CD4-positive, CD25-positive, alpha-beta regulatory T cell (primary cell): ENCODE measurements around the gene SERPINE2. TPM values are rescaled to one million over a fixed set of nuclear protein-coding genes. Genes with fewer than 3 reads are reported as not detected.

ENCODE experiments used
- ATAC-seq, 2 donors: fragments of 150-1000 bp; cut with Tn5 transposase; one replicate each; pipeline ENCODE4 v1.10.0; 2021; ENCODE audit warnings: low read depth in 2 of 2, moderate number of reproducible peaks in 2 of 2, moderate library complexity in 1 of 2
- DNase-seq, 3 donors: peaks; one replicate each; pipeline versions ENCODE4 v3.0.0 to v3.0.0-alpha.2; 2012 to 2022; ENCODE audit warnings: mixed read lengths in 1 of 3
- H3K27ac ChIP-seq: one replicate; pipeline ENCODE4 v1.7.0; 2013; ENCODE audit warnings: mild to moderate bottlenecking, low read length; ENCODE audit not compliant: insufficient read depth, poor library complexity, severe bottlenecking
- H3K27me3 ChIP-seq: one replicate; pipeline ENCODE4 v1.7.0; 2013; ENCODE audit warnings: low read length; ENCODE audit not compliant: control insufficient read depth, insufficient read depth
- H3K36me3 ChIP-seq: one replicate; pipeline ENCODE4 v1.7.0; 2013; ENCODE audit warnings: mild to moderate bottlenecking, low read length, moderate library complexity; ENCODE audit not compliant: control insufficient read depth, insufficient read depth
- H3K4me1 ChIP-seq: 2 replicates; pipeline ENCODE4 v1.7.0; 2013; ENCODE audit warnings: mild to moderate bottlenecking, low read length; ENCODE audit not compliant: insufficient read depth, control insufficient read depth, poor library complexity, severe bottlenecking
- H3K4me3 ChIP-seq: one replicate; pipeline ENCODE4 v1.7.0; 2013; ENCODE audit warnings: low read depth, mild to moderate bottlenecking, low read length, moderate library complexity
- H3K9me3 ChIP-seq, 2 experiments: 1 replicate in 1 of 2; 2 replicates in 1 of 2; pipeline ENCODE4 v1.7.0; 2013; ENCODE audit warnings: low read length in 2 of 2, mild to moderate bottlenecking in 1 of 2, moderate library complexity in 1 of 2; ENCODE audit not compliant: control insufficient read depth in 2 of 2
- H3K27ac Mint-ChIP-seq, 3 donors: one replicate each; pipeline ENCODE4 v1.8.0; 2020 to 2022; ENCODE audit warnings: mild to moderate bottlenecking in 3 of 3, mixed read lengths in 3 of 3, moderate library complexity in 2 of 3
- H3K27me3 Mint-ChIP-seq: one replicate; pipeline ENCODE4 v1.8.0; 2022; ENCODE audit warnings: mild to moderate bottlenecking, mixed read lengths
- H3K36me3 Mint-ChIP-seq: one replicate; pipeline ENCODE4 v1.8.0; 2020; ENCODE audit warnings: mixed read lengths
- H3K4me1 Mint-ChIP-seq, 4 donors: one replicate each; pipeline ENCODE4 v1.8.0; 2020 to 2022; ENCODE audit warnings: mixed read lengths in 4 of 4, mild to moderate bottlenecking in 1 of 4
- H3K4me3 Mint-ChIP-seq, 4 donors: one replicate each; pipeline ENCODE4 v1.8.0; 2020 to 2022; ENCODE audit warnings: mild to moderate bottlenecking in 4 of 4, mixed read lengths in 4 of 4, moderate library complexity in 3 of 4
- H3K9me3 Mint-ChIP-seq, 7 donors: one replicate each; pipeline ENCODE4 v1.8.0; 2020 to 2022; ENCODE audit warnings: mixed read lengths in 7 of 7, mild to moderate bottlenecking in 3 of 7, moderate library complexity in 2 of 7
- polyA plus RNA-seq, 4 donors: library from polyadenylated mRNA; unstranded; fragments of 300-500 nt; fragmentation: Illumina TruSeq; gene quantifications; one replicate each; pipeline ENCODE4 v1.2.3, GENCODE V29; 2021
- total RNA-seq: library from RNA; stranded (reverse); gene quantifications from one replicate; pipeline ENCODE4 v1.2.3, GENCODE V29; 2022

SERPINE2 gene
- total and polyA plus RNA-seq, 5 donors from 2014 or later, result 0.85 to 1.8 (median 1.5) TPM

GRCh38 chr2:224060783-224061482 lies 21.8 kb upstream of the SERPINE2 start:
- no peak for DNase-seq
- peaks cover 6% of the 10 kb centered on the region for H3K27me3 ChIP-seq
- no peak overlapping the region for H3K4me3 ChIP-seq
- no peaks in the 10 kb centered on the region for H3K4me1 Mint-ChIP-seq
- H3K36me3 ChIP-seq, result no peaks in the 10 kb centered on the region
- no peak overlapping the region for H3K4me3 Mint-ChIP-seq
- no peak overlapping the region for H3K27ac ChIP-seq
- peaks cover 14% of the 10 kb centered on the region for H3K27me3 Mint-ChIP-seq
- peaks cover 0 to 2% (median 0%) of the 10 kb centered on the region in 7 donors for H3K9me3 Mint-ChIP-seq
- no peaks in the 10 kb centered on the region for H3K4me1 ChIP-seq
- ATAC-seq, result no peak
- H3K27ac Mint-ChIP-seq, result no peak overlapping the region
- no peaks in the 10 kb centered on the region for H3K9me3 ChIP-seq
- H3K36me3 Mint-ChIP-seq, result no peaks in the 10 kb centered on the region

GRCh38 chr2:224059178-224059577 lies 20.1 kb upstream of the SERPINE2 start:
- H3K4me1 ChIP-seq, result no peaks in the 10 kb centered on the region
- H3K27me3 Mint-ChIP-seq, result peaks cover 14% of the 10 kb centered on the region
- no peaks in the 10 kb centered on the region for H3K36me3 ChIP-seq
- H3K4me1 Mint-ChIP-seq, result no peaks in the 10 kb centered on the region
- H3K27ac ChIP-seq, result no peak overlapping the region
- no peak overlapping the region for H3K27ac Mint-ChIP-seq
- ATAC-seq (no peak), DNase-seq (no peak)
- H3K9me3 Mint-ChIP-seq, result peaks cover 0 to 1% (median 0%) of the 10 kb centered on the region in 7 donors
- no peaks in the 10 kb centered on the region for H3K9me3 ChIP-seq
- no peak overlapping the region for H3K4me3 ChIP-seq
- H3K4me3 Mint-ChIP-seq, result no peak overlapping the region
- peaks cover 3% of the 10 kb centered on the region for H3K27me3 ChIP-seq
- no peaks in the 10 kb centered on the region for H3K36me3 Mint-ChIP-seq

GRCh38 chr2:224058048-224058775 lies 19.1 kb upstream of the SERPINE2 start:
- H3K4me1 ChIP-seq, result no peaks in the 10 kb centered on the region
- peaks cover 5% of the 10 kb centered on the region for H3K27me3 ChIP-seq
- no peak overlapping the region for H3K27ac Mint-ChIP-seq
- H3K36me3 Mint-ChIP-seq, result no peaks in the 10 kb centered on the region
- DNase-seq (no peak), ATAC-seq (no peak)
- H3K36me3 ChIP-seq, result no peaks in the 10 kb centered on the region
- H3K9me3 Mint-ChIP-seq, result peaks cover 0 to 1% (median 0%) of the 10 kb centered on the region in 7 donors
- peaks cover 22% of the 10 kb centered on the region for H3K27me3 Mint-ChIP-seq
- no peak overlapping the region for H3K4me3 Mint-ChIP-seq
- no peaks in the 10 kb centered on the region for H3K9me3 ChIP-seq
- H3K4me1 Mint-ChIP-seq, result no peaks in the 10 kb centered on the region
- H3K27ac ChIP-seq, result no peak overlapping the region
- H3K4me3 ChIP-seq, result no peak overlapping the region

GRCh38 chr2:224056889-224057288 lies 17.8 kb upstream of the SERPINE2 start:
- no peaks in the 10 kb centered on the region for H3K4me1 ChIP-seq
- ATAC-seq (no peak), DNase-seq (no peak)
- H3K4me1 Mint-ChIP-seq, result no peaks in the 10 kb centered on the region
- no peak overlapping the region for H3K27ac ChIP-seq
- H3K36me3 Mint-ChIP-seq, result no peaks in the 10 kb centered on the region
- peaks cover 11% of the 10 kb centered on the region for H3K27me3 ChIP-seq
- no peak overlapping the region for H3K4me3 Mint-ChIP-seq
- H3K27ac Mint-ChIP-seq, result no peak overlapping the region
- no peak overlapping the region for H3K4me3 ChIP-seq
- no peaks in the 10 kb centered on the region for H3K36me3 ChIP-seq
- H3K27me3 Mint-ChIP-seq, result peaks cover 22% of the 10 kb centered on the region
- H3K9me3 ChIP-seq, result no peaks in the 10 kb centered on the region
- H3K9me3 Mint-ChIP-seq, result peaks cover 0 to 1% (median 0%) of the 10 kb centered on the region in 7 donors

DNA sequence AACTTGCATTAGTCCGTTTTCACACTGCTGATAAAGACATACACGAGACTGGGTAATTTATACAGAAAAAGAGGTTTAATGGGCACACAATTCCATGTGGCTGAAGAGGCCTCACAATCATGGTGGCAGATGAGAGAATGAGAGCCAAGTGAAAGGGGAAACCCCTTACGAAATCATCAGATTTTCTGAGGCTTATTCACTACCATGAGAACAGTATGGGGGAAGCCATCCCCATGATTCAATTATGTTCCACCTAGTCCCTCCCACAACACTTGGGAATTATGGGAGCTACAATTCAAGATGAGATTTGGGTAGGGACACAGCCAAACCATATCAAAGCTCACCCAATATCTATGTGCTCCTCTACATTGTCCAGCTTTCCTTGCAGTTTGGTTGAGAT lies 16.0 kb upstream of the SERPINE2 start:
- H3K9me3 Mint-ChIP-seq, result peaks cover 0 to 1% (median 0%) of the 10 kb centered on the region in 7 donors

DNA sequence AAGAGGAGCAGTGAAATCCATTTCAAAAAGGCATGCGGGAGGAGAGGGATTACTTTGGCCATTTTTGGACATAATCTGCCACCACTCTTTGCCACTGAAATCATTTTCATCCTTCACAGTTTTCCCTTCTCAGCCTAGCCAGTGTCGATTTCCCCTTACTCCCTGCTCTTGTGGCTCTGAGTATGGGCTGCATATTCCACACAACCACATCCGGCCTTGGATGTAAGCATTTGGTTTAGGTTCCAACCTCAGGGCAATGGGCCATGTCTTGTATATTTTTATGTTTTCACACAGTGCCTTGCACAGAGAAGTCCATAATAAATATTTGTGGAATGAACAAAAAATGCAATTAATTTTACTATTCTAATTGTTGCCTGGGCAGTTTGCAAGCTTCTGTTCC lies 7.7 kb upstream of the SERPINE2 start:
- no peaks in the 10 kb centered on the region for H3K36me3 Mint-ChIP-seq
- H3K4me3 Mint-ChIP-seq, result no peak overlapping the region
- Histone ChIP-seq H3K9me3 (no peaks in the 10 kb centered on the region), H3K4me1 (no peaks in the 10 kb centered on the region), H3K4me3 (no peak overlapping the region), H3K36me3 (no peaks in the 10 kb centered on the region), H3K27ac (no peak overlapping the region), H3K27me3 (peaks cover 6% of the 10 kb centered on the region)
- H3K4me1 Mint-ChIP-seq, result peaks cover 0 to 5% (median 0%) of the 10 kb centered on the region in 4 donors
- H3K27ac Mint-ChIP-seq, result no peak overlapping the region
- no peak for DNase-seq
- peaks cover 0 to 4% (median 0%) of the 10 kb centered on the region in 7 donors for H3K9me3 Mint-ChIP-seq
- peaks cover 55% of the 10 kb centered on the region for H3K27me3 Mint-ChIP-seq
- no peak for ATAC-seq

More for the DNA sequence above, 16.0 kb upstream of the SERPINE2 start:
- no peaks in the 10 kb centered on the region for H3K36me3 ChIP-seq
- ATAC-seq, result no peak
- no peak overlapping the region for H3K27ac ChIP-seq
- H3K4me3 ChIP-seq, result no peak overlapping the region
- H3K27me3 ChIP-seq, result peaks cover 12% of the 10 kb centered on the region
- Mint-ChIP-seq H3K4me1 (no peaks in the 10 kb centered on the region), H3K4me3 (no peak overlapping the region), H3K36me3 (no peaks in the 10 kb centered on the region), H3K27ac (no peak overlapping the region), H3K27me3 (peaks cover 29% of the 10 kb centered on the region)
- H3K9me3 ChIP-seq, result no peaks in the 10 kb centered on the region
- H3K4me1 ChIP-seq, result no peaks in the 10 kb centered on the region
- no peak for DNase-seq

GRCh38 chr2:224042191-224042696 lies 3.2 kb upstream of the SERPINE2 start:
- H3K36me3 ChIP-seq, result no peaks in the 10 kb centered on the region
- no peaks in the 10 kb centered on the region for H3K9me3 ChIP-seq
- Mint-ChIP-seq H3K4me3 (peak overlapping the region in 2 of 4 donors; percentile 1 to 25), H3K9me3 (peaks cover 0 to 8% (median 0%) of the 10 kb centered on the region in 7 donors), H3K36me3 (no peaks in the 10 kb centered on the region), H3K27ac (no peak overlapping the region), H3K27me3 (peaks cover 66% of the 10 kb centered on the region), H3K4me1 (peaks cover 0 to 26% (median 13%) of the 10 kb centered on the region in 4 donors)
- H3K4me3 ChIP-seq, result no peak overlapping the region
- peaks cover 27% of the 10 kb centered on the region for H3K27me3 ChIP-seq
- H3K27ac ChIP-seq, result no peak overlapping the region
- ATAC-seq, result no peak
- H3K4me1 ChIP-seq, result peaks cover 12% of the 10 kb centered on the region
- no peak for DNase-seq
